ENCODE data around the gene KCNQ1.

The KCNQ1 gene

DNA sequence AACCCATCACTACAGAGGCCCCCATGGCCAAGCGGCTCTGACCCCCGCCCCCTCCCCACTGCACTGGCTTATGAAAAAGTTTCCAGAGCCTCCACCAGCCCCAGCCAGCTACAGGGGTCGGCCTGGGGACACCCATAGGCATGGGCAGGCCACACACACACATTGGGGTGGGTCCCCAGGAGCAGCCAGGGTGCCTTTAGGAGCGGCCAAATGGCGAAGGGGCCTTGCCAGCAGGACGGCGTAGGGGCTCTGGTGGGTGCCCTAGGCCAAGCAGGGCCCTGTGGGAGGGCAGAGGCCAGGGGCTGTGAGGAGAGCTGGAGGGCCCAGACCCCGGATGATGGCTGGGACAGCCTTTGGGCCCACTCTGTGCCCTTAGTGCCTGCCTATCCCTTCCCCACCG is 34.2 kb upstream of the KCNQ1 start:
- DNase-seq, result no peak

DNA sequence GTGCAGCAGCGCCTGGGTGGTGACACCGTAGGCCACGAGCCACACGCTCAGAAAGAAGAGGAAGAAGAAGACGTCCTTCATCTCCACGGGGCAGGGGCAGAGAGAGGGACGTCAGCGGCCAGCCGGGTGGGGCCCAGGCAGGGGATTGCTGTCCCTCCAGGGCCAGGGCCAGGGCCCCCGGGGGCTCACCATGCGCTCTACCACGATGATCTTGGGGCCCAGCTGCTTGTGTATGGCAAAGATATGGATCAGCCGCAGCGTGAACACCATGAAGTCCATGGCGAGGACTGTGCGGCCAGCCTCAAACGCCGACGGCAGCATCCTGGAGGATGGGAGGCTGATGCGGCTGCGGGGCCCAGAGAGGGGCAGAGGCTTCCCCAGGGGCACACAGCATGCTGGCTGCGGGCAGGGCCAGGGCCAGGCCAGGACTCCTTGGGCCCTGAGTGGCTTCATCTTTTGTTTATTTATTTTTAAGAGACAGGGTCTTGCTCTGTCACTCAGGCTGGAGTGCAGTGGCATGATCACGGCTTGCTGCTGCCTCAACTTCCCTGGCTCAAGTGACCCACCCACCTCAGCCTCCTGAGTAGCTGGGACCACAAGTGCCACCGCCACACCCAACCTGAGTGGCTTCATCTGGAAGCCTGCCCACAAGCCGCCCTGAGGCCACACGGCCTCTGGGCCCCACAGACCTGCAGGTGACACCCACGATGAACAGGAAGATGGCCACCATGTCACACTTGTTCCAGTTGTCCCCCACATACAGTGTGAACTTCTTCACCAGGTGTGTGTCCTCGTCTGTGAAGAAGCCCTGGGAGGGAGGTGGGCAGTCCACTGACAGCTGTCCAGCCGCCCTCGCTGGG is 33.1 kb upstream of the KCNQ1 start:
- no peak for DNase-seq

DNA sequence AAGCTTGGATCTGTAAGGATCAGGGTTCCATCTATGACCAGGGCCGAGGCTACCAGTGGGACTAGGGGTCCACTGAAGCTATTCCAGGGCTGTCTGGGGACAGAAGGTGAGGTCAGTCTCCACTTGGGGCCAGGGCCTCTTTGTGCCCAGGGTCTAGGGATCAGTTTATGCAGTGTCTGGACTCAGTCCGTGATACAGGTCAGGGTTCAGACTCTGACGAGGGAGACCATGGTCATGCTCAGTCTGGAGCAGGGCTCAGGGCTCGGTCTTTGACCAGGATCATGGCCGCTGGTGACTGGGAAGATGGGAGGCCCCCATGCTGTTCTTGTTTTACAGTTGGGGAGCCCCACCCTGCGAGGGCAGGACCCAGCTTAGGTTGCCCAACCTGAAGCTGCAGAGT is 32.5 kb upstream of the KCNQ1 start:
- DNase-seq, result no peak

DNA sequence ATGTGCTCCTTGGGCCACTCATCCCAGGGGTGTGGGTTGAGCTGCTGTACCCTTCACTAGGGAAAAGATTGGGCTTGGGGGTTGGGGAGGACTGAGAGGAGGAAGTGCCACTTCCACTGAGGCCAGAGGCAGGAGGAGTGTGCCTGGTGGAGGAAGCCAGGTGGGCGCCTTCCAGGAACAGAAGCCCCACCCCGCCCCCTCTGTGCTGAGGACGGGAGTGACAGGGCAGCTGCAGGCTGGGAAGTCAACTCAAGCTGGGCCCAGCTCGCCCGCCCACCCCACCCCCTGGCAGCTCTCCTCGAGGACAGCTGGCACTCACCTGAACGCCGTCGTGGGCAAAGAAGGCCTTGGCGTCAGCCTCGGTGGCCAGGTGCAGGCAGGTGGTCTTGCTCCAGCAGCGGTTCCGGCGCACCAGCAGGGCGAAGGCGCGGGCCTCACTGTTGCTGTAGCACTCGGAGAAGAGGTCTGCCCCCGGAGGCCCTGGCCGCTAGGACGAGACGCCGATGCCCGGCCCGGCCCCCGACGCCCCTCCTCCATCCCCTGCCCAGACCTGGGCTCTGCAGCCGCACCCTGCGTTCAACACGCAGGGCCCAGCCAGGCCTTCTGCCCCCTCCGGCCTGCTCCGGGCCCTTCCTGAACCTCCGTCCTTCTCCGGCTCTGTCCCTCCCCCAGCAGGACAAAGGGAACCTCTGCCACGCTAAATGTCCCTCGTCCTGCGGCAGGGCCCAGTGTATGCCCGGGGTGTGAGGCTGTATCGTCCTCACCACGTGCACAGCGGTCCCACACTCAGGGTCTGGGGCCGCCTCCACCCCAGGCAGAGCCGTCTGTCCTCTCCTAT is 30.8 kb upstream of the KCNQ1 start:
- DNase-seq, result no peak

DNA sequence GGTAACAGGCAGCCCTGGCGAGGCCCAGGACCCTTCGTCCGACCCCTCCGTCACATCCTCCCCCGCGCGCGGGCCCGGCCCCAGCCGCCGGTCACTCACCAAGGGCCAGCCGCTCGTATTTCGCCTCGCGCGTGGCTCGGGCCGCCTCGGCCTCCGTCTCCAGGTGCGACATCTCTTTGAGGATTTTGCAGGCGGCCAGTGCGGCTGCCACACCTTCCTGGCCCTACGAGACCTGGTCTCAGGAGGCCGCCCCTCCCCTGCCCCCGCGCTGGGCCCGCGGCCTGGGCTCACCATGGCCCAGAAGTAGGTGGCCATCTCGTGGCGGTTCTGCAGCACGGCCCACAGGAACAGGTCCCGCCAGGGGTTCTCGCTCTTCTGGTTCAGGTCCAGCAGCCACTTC is 30.2 kb upstream of the KCNQ1 start:
- DNase-seq, result no peak

DNA sequence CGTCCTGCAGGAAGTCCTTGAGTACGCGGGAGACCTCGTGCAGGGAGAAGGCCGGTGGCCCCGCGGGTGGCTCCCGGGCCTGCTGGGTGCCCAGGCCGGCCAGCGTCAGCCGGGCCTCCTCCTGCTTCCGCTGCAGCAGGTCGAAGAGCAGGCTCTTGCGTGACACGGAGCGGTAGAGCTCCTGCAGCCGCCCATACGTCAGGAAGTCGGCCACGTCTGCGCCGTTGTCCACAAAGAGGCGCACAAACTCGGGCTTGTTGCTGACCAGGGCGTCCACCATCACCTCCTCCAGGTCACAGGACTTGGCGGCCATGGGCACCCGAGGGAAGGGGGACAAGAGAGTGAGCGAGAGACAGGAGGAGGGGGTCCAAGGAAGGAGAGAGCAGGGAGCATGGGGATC is 29.6 kb upstream of the KCNQ1 start:
- no peak for DNase-seq

DNA sequence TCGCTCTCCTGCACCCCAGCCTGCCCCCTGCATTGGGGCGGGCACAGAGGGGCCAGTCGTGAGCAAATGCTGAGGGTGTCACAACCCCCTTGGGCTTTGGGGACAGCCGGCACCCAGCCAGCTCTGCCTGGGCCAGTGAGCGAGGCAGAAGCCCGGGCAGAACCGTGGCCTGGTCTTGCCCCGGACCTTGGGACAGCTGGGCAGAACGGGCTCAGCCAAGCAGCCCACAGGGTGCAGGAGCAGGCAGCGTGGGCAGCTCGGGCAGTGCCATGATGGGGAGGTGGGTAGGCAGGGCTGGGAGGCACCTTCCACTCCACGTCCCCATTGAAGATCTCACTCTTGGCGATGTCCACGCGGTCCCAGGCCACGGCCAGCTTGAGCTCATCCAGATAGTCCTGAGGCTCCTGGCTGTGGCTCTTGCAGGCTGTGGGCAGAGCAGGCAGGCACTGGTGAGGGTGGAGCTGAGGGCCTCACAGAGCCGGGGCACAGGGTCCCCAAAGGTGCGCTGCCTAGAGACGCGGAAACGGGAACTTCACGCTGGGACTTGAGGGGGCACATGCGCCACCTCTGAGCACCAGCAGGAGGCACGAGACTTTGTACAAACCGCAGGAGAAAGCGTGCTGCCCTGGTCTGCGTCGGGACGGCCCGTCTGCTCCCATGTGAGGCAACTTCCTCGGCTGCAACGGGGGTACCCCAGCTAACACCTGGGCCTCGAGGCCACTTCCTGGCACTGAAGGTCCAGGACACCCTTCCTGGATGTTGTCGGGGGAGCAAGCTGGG is 29.0 kb upstream of the KCNQ1 start:
- DNase-seq, result no peak

DNA sequence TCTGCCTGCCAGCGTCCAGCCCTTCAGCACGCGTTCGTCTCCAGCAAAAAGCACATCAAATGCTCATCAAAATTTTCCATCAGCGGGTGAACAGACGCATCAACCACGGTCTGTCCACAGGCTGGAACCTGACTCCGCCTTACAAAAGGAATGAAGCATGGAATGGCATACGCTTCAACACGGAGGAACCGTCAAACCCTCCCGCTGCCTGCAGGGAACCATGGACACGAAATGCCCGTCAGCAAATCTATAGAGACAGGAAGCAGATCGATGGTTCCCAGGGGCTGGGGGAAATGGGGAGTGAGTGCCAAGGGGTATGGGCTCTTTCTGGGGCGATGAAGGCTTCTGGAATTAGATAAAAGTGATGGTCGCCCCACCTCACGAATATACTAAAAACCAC is 28.0 kb upstream of the KCNQ1 start:
- no peak for DNase-seq

DNA sequence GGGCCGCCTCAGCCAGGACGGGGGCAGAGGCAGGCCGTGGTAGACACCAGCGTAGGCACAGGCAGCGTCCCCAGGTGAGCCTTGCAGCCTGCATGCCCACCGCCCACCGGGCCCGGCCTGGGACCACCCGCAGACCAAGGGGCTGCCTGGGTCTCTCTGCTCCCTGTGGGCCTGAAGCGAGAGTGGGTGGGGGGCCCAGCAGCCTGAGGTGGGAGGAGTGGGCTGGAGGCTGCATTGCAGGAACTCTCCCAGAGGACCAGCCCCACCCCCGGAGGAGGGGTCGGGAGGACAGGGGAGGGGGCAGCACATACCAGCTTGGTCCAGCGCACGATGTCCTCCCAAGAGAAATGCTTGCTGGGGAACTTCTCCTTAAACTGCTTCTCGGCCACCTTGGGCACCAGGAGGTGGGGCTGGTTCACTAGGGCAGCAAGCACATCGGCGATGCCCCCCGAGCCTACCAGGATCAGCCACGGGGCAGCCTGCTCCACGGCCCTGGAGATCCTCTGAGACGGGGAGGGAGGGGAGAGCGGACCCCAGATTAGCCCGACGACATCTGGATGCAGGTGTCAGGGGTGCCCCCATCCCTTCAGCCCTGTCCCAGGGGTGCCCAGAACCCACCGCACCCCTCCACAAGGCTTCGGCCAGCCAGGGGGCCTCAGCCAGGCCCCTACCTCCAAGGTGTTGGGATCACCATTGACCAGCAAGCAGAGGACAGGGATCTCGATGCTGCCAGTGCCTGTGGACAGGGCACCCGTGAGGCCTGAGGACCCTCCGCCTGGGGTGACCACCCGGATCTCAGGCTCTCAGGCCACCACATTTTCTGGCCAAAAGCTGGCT is 26.7 kb upstream of the KCNQ1 start:
- DNase-seq, result no peak

DNA sequence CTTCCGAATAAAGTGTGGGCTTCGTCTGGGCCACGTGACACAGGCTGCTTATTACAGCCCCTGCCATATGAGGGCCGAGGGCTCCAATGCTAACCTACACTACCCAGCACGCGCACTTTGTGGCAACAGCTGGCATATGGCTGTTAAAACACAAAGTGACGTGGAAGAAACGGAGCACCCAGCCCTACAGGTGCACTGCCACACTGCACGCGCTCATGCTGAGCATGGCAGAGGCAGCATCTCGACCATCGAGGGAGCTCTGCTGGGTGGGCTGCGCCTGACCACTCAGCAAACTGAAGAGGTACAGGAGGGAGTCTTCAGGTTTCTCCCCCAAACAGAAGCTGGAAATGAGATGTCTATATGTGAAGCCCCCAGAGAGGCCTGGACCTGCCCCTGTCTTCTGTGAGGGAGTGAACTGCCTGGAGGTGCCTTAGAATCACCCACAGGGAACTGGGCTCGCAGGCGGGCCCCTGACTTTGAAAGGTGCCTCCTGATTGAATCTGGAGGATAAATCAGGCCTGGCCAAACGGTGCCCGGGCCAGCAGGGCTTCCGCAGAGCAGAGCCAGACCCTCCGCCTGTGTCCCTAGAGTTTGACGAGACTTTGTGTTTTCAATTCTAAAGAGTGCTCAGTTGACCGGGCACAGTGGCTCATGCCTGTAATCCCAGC is 26.0 kb upstream of the KCNQ1 start:
- DNase-seq, result no peak

DNA sequence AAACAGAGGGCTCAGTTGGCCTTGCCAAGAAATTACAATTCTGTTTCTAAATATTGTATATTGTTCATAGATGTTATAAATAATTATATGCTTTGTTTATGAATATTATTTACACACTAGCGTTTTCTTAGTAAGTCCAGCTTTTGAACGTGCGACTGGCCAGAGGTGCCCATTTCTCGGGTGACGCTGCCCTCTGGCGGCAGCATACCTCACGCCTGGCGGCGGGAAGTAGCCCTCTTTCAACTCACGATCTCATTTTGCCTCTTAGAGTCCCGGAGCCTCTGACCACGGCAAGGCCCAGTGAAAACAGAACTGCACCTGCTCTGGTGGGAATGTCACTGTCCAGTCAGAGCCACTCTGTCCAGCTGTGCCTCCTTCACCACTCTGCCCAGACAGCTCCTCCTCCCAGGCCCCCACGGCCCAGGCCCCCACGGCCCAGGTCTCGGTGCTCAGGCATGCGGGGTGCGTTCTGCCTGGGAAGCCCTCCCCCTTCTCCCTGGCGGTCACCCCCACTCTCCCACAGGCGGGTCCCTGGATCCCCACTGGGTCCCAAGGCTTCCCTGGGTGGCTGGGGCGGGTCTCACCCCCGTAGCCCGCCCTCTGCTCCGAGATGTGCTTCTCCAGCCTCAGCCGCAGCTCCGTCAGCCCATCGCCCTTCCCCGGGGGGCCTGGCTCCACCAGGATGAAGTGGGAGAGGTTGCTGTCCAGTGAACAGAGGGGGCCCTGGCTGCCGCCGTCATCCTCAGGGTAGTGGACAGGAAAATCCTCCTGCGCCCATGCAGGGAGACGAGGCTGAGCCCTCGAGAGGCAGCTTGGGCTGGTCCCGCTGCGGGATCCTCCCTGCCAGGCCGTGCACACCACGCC is 24.9 kb upstream of the KCNQ1 start:
- DNase-seq, result peak; percentile 31

DNA sequence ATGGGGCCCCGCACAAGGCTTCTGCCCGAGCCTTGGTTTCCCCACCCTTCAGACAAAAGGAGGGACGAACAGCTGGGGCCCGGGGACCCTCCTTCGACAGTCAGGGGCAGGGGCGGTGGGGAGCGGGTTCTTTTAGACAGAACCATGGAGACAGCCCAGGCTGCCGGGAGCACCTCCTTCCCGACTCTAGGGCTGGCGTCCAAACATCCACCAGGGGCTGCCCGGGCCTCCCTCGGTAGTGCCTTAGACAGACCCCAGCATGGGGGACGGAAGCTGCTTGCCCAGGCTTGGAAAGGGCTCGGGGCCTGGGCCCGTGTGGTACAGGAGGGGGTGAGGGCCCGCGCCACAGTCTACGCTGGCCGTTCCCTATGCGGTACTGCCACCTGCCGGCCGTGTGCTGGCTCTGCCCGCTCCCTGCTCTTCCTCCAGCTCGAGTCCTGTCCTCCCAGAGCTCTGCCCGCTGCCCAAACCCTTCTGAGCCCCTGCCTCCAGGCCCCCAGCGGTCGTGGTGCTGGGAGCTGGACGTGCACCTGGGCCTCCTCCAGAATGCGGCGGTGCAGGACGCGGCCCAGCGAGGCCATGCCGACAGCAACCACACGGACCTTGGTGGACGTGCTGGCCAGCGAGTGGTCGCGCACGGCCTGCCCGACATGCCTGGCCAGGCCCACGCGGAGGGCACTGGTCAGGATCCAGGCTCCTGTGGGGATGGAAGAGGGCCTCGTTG is 24.1 kb upstream of the KCNQ1 start:
- peak; percentile 54 for DNase-seq

DNA sequence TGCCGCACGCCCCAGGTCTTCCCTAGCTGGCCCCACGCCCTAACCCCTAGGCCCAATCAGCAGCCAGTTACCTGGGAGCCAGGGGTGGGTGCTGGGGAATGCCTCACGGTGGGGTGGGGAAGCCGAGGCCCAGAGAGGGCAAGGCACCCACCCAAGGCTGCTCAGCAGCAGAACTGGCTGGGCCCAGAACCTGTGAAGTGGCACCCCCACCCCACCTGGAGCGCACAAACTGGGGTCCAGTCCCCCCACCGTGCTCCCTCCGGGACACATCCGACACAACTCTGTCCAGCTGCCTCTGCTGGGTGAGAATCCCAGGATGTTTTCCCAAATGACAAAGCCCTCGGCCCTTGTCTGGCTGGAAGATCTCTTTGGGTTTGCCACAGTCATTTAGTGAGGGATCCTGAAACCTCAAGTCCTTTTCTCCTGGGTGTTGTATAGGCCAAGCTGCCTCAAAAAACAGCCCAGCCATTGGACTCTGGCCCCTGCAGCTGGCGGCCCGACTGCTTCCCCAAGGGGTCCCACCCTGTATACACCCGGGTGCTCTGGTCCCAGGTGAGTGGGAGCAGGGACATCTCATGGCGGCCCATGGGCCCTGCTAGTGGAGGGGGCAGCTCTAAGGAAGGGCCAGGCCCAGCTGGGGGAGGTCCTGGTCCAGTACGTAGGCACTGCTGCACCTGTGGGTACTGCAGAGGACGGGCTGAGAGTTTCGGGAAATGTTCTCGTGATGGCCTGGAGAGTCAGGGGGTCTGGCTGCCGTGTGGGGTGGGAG is 23.4 kb upstream of the KCNQ1 start:
- DNase-seq, result no peak

DNA sequence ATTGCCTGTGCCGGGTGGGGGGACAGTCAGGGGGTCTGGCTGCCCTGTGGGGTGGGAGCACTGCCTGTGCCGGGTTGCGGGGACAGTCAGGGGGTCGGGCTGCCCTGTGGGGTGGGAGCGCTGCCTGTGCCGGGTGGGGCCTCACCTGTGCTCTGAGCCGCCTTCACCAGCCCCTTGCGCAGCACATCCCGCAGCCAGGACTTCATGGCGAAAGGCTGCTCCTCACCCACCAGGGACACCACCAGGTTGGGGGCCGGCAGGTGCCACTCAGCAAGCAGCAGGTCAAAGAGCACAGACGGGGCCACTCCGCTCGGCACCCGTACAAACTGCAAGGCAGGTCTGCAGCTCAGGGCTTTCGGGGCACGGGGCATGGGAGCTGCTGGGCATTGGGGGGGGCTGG is 22.8 kb upstream of the KCNQ1 start:
- DNase-seq, result no peak

DNA sequence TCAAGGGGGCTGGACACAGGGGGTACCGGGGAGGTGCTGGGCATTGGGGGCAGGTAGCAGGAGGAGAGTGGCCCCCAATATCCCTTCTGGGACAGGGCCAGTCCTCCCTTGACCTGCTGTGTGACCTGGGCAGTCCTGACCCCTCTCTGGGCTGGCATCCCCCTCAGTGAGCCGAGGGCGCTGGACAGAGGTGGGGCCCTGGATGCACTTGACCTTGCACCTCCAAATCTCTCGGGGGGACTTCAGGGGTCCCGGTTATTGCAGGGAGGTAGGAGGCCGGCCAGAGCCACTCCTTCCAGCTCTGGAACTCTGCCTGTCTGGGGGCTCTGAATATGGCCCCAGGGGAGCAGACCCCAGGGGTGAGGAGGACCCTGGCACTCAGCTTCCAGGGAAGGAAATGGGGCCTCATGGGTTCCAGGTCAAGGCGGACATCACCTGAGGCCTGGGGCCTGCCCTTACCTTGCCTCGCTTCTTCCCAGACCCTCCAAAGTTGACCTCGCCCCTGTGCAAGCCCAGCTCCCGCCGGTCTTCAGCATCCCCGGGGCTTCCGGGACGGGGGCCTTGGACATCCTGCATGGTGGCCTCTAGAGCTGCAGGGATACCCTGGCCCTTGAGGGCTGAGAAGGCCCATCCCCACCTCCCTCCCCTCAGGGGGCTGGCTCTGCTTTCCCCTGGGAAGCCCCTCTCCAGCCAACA is 22.2 kb upstream of the KCNQ1 start:
- no peak for DNase-seq

DNA sequence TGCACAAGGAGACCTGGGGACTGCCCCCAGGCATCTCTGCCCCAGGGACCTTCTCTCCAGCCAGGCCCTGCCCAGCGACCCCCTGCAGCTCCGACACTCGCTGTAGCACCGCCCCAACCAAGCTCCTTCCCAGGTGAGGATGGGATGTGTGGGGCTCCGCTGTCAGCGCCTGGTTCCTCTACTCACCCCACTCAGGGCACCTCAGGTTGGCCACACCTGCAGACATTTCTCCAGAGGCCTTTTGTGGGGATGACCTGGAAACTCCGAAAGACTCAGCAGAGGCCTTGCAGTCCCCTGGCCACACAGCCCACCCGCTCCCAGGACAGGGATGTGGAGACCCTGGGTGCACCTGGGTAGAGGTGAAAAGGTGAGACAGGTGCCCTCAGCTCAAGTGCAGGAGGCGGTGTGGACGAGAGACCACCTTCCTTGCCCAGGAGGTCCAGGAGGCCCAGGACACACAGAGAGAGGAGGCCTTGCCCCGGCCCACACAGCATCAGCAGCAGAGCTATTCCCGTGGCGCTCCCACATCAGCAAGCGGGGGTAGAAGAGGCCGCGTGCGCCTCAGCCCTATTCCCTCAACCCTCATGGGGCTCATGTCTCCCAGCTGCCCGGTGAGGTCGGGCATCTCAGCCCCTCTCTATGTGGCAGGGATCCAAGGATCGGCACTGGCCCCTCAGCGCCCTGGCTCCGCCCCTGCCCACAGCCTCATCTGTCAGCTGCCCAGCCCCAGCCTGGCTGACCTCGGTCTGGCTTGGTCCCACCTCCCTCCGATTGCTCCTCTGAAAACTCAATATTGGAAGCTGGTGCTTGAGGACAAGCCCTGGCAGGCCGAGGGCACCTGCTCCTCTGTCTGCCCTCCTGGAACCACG is 21.4 kb upstream of the KCNQ1 start:
- DNase-seq, result no peak

DNA sequence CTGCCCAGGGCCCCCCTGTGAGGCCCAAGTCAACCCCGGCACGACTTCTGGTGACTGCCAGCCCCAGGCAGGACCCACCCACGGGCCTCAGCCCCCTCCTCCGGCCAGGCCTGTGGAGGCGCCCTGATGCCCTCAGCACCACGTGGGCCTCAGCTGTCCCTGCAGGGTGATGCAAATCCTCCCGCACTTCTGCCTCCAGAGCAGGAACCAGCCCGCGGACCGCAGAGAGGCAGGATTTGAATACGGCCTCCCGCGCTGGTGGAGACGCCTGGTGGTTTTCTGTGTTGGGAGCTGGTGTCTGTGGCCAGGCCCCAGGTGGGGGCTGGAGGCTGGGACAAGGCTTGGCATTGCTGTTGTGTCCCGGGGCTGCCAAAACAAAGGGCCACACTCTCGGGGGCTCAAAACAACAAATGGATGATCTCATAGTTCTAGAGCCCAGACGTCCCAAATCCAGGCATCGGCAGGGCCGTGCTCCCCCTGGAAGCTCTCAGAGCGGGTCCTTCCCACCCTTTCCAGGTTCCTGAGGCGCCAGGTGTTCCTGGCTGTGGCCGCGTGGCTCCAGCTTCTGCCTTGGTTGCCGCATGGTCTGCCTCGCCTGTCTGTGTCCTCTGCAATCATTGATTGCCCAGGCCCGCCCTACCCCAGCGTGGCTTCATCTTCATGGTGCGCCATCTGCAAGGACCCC is 19.9 kb upstream of the KCNQ1 start:
- no peak for DNase-seq

Data from activated effector memory CD4-positive, alpha-beta T cell treated with Interleukin-2 at 50 U/mL for 16 hours (primary cell).